SK-MEL-5 (cell line): Measurements from ENCODE around the gene RRAS. TPM values are rescaled to one million over a fixed set of nuclear protein-coding genes. Genes with fewer than 3 reads are reported as not detected.

Source experiments
- DNase-seq: peaks from one replicate; pipeline ENCODE4 v3.0.0-alpha.2; 2016; ENCODE audit warnings: low read depth, low spot score
- in situ Hi-C: cut with HindIII; loops from 2 replicates; pipeline ENCODE4 v1.10.0; 2016; ENCODE audit warnings: low sequenced_read_pairs, high pct_unique_total_duplicates, low pct_unique_long_range_greater_than_20kb
- total RNA-seq: library from RNA; depleted of rRNA; stranded (reverse); fragments of >200 nt; shearing (Covaris generic); gene quantifications from 2 replicates; pipeline ENCODE4 v1.2.3, GENCODE V29; 2014

Gene RRAS
- total RNA-seq, 1 experiment from 2014 or later, result 4.1 TPM

- DNase-seq, result no peak
- in situ Hi-C loops, result no loop called here
Observed at GRCh38 chr19:49658566-49659442, 18.9 kb upstream of the RRAS start.

- in situ Hi-C loops, result no loop called here
Observed at GRCh38 chr19:49658139-49658517, 18.2 kb upstream of the RRAS start.

GRCh38 chr19:49657493-49658138, 17.7 kb upstream of the RRAS start:
- in situ Hi-C loops, result no loop called here
- DNase-seq, result no peak

More at GRCh38 chr19:49658139-49658517, 18.2 kb upstream of the RRAS start:
- no peak for DNase-seq

- in situ Hi-C loops, result no loop called here
Observed at GRCh38 chr19:49656456-49657109, 16.6 kb upstream of the RRAS start.

GRCh38 chr19:49655570-49656455, 15.9 kb upstream of the RRAS start:
- DNase-seq, result no peak
- in situ Hi-C loops, result no loop called here

More at GRCh38 chr19:49656456-49657109, 16.6 kb upstream of the RRAS start:
- DNase-seq, result no peak

GRCh38 chr19:49654581-49654980, 14.6 kb upstream of the RRAS start:
- in situ Hi-C loops, result no loop called here
- DNase-seq, result no peak

- DNase-seq, result no peak
- in situ Hi-C loops, result no loop called here
Observed at GRCh38 chr19:49653466-49653806, 13.5 kb upstream of the RRAS start.

- in situ Hi-C loops, result no loop called here
- no peak for DNase-seq
Observed at GRCh38 chr19:49652551-49653465, 12.9 kb upstream of the RRAS start.

GRCh38 chr19:49651820-49652550, 12.0 kb upstream of the RRAS start:
- no peak for DNase-seq
- in situ Hi-C loops, result no loop called here

- in situ Hi-C loops, result no loop called here
- DNase-seq, result no peak
Observed at GRCh38 chr19:49651029-49651819, 11.3 kb upstream of the RRAS start.

- DNase-seq, result no peak
- in situ Hi-C loops, result no loop called here
Observed at GRCh38 chr19:49646586-49646985, 6.6 kb upstream of the RRAS start.

GRCh38 chr19:49645995-49646394, 6.1 kb upstream of the RRAS start:
- DNase-seq, result no peak
- in situ Hi-C loops, result no loop called here

- DNase-seq, result no peak
Observed at GRCh38 chr19:49645592-49645991, 5.6 kb upstream of the RRAS start.

GRCh38 chr19:49643466-49643865, 3.5 kb upstream of the RRAS start:
- no peak for DNase-seq
- in situ Hi-C loops, result no loop called here

More at GRCh38 chr19:49645592-49645991, 5.6 kb upstream of the RRAS start:
- in situ Hi-C loops, result no loop called here

GRCh38 chr19:49642492-49643035, 2.6 kb upstream of the RRAS start:
- in situ Hi-C loops, result no loop called here
- no peak for DNase-seq
